GM21360 (cell line): ENCODE measurements around the gene ACADVL.
"Not testable (repeated sequence)": the region's sequence is repeated elsewhere in the genome, so short reads cannot be mapped to it uniquely, and the experiment has no call there.

Source experiments
- ATAC-seq: cut with Tn5 transposase; IDR thresholded peaks from one replicate; pipeline ENCODE4 v1.9.1; 2021; ENCODE audit warnings: mild to moderate bottlenecking, moderate library complexity; ENCODE audit not compliant: unreplicated experiment

The ACADVL gene

GRCh38 chr17:7234083-7234951 lies 14.6 kb downstream of the ACADVL start, which contains the start of gene DVL2:
DVL2 (minus strand) TSS chr17:7234517; CDS start chr17:7234262, 255 bp downstream.
- ATAC-seq = peak; percentile 43

- ATAC-seq = no peak
Measured at GRCh38 chr17:7235693-7236665, 16.2 kb downstream of the ACADVL start.

- no peak for ATAC-seq
Measured at GRCh38 chr17:7236808-7237207, 17.1 kb downstream of the ACADVL start.

GRCh38 chr17:7237266-7237760 lies 17.6 kb downstream of the ACADVL start:
- no peak for ATAC-seq

- ATAC-seq = no peak
Measured at GRCh38 chr17:7237761-7238419, 18.2 kb downstream of the ACADVL start.

GRCh38 chr17:7238420-7239090 lies 18.8 kb downstream of the ACADVL start:
- no peak for ATAC-seq

GRCh38 chr17:7239091-7240027 lies 19.6 kb downstream of the ACADVL start, which contains the start of gene PHF23:
PHF23 (minus strand) TSS chr17:7239457; CDS start chr17:7239279, 178 bp downstream.
- peak; percentile 36 for ATAC-seq

- ATAC-seq = no peak
Measured at GRCh38 chr17:7240375-7240774, 20.6 kb downstream of the ACADVL start.

GRCh38 chr17:7241090-7241733 lies 21.5 kb downstream of the ACADVL start:
- no peak for ATAC-seq

- ATAC-seq = peak; percentile 25
Measured at GRCh38 chr17:7241783-7242716, 22.3 kb downstream of the ACADVL start, which contains the start of gene GABARAP. GABARAP (minus strand) TSS chr17:7242449; CDS start chr17:7242330, 119 bp downstream.

- peak; percentile 46 for ATAC-seq
Measured at GRCh38 chr17:7242717-7243452, 23.1 kb downstream of the ACADVL start.

- no peak for ATAC-seq
Measured at GRCh38 chr17:7243453-7243729, 23.7 kb downstream of the ACADVL start.

GRCh38 chr17:7243838-7244237 lies 24.1 kb downstream of the ACADVL start:
- ATAC-seq = not testable (repeated sequence)

GRCh38 chr17:7246779-7247178 lies 27.0 kb downstream of the ACADVL start:
- no peak for ATAC-seq

GRCh38 chr17:7248796-7249195 lies 29.1 kb downstream of the ACADVL start:
- ATAC-seq = no peak

GRCh38 chr17:7249214-7249613 lies 29.5 kb downstream of the ACADVL start:
- ATAC-seq = no peak

GRCh38 chr17:7249830-7250229 lies 30.1 kb downstream of the ACADVL start:
- no peak for ATAC-seq
